H9 (cell line): ENCODE data around the gene GDPGP1. TPM values are rescaled to one million over a fixed set of nuclear protein-coding genes. Genes with fewer than 3 reads are reported as not detected.

Source experiments
- DNase-seq: peaks from one replicate; pipeline ENCODE4 v3.0.0-alpha.2; 2017
- H2AFZ ChIP-seq: one replicate; pipeline ENCODE4 v1.6.1; 2013; ENCODE audit warnings: mild to moderate bottlenecking, low read length, control low read depth, moderate library complexity
- H2AK5ac ChIP-seq: 2 replicates; pipeline ENCODE4 v1.6.1; 2013; ENCODE audit warnings: low read length, control low read depth, mixed read lengths; ENCODE audit not compliant: insufficient read length
- H2BK120ac ChIP-seq: one replicate; pipeline ENCODE4 v1.6.1; 2013; ENCODE audit warnings: low read depth, mild to moderate bottlenecking, low read length, control low read depth, inconsistent platforms; ENCODE audit not compliant: poor library complexity, severe bottlenecking
- H2BK12ac ChIP-seq: 2 replicates; pipeline ENCODE4 v1.6.1; 2013; ENCODE audit warnings: low read length, control low read depth, mixed read lengths, low read depth; ENCODE audit not compliant: insufficient read length
- H2BK15ac ChIP-seq: 2 replicates; pipeline ENCODE4 v1.6.1; 2013; ENCODE audit warnings: low read depth, low read length, control low read depth
- H2BK20ac ChIP-seq: one replicate; pipeline ENCODE4 v1.6.1; 2013; ENCODE audit warnings: low read depth, mild to moderate bottlenecking, low read length, control low read depth, inconsistent platforms; ENCODE audit not compliant: poor library complexity, severe bottlenecking
- H2BK5ac ChIP-seq: 2 replicates; pipeline ENCODE4 v1.6.1; 2013; ENCODE audit warnings: low read length, control low read depth, mixed read lengths; ENCODE audit not compliant: insufficient read length
- H3K14ac ChIP-seq: 2 replicates; pipeline ENCODE4 v1.6.1; 2013; ENCODE audit warnings: low read length, control low read depth; ENCODE audit not compliant: insufficient read depth
- H3K18ac ChIP-seq: 2 replicates; pipeline ENCODE4 v1.6.1; 2013; ENCODE audit warnings: low read depth, mild to moderate bottlenecking, mixed read lengths, low read length, control low read depth; ENCODE audit not compliant: insufficient read length
- H3K23ac ChIP-seq: 2 replicates; pipeline ENCODE4 v1.6.1; 2013; ENCODE audit warnings: low read length, control low read depth, mixed read lengths, low read depth; ENCODE audit not compliant: insufficient read length
- H3K23me2 ChIP-seq: 2 replicates; pipeline ENCODE4 v1.6.1; 2013; ENCODE audit warnings: low read depth, mild to moderate bottlenecking, mixed read lengths, low read length, control low read depth; ENCODE audit not compliant: insufficient read length, poor library complexity, severe bottlenecking
- H3K27ac ChIP-seq: 2 replicates; pipeline ENCODE4 v1.5.1; 2013; ENCODE audit warnings: low read length, control low read depth, mixed read lengths, low read depth; ENCODE audit not compliant: insufficient read length
- H3K27me3 ChIP-seq: 2 replicates; pipeline ENCODE4 v1.6.1; 2013; ENCODE audit warnings: low read length, control low read depth, inconsistent platforms; ENCODE audit not compliant: insufficient read depth
- H3K4ac ChIP-seq: 2 replicates; pipeline ENCODE4 v1.6.1; 2013; ENCODE audit warnings: low read depth, mild to moderate bottlenecking, control low read depth, inconsistent platforms, low read length, moderate library complexity
- H3K4me1 ChIP-seq: 2 replicates; pipeline ENCODE4 v1.6.1; 2013; ENCODE audit warnings: low read length, control low read depth, inconsistent platforms; ENCODE audit not compliant: insufficient read depth
- H3K4me2 ChIP-seq: 2 replicates; pipeline ENCODE4 v1.6.1; 2013; ENCODE audit warnings: low read length, control low read depth, mixed read lengths; ENCODE audit not compliant: insufficient read length, insufficient read depth
- H3K56ac ChIP-seq: 2 replicates; pipeline ENCODE4 v1.6.1; 2013; ENCODE audit warnings: low read depth, mild to moderate bottlenecking, mixed read lengths, low read length, control low read depth; ENCODE audit not compliant: insufficient read length
- H3K79me1 ChIP-seq: 2 replicates; pipeline ENCODE4 v1.6.1; 2013; ENCODE audit warnings: low read depth, mild to moderate bottlenecking, moderate library complexity, low read length, control low read depth, inconsistent platforms; ENCODE audit not compliant: insufficient read depth, poor library complexity, severe bottlenecking
- H3K79me2 ChIP-seq: 2 replicates; pipeline ENCODE4 v1.6.1; 2013; ENCODE audit warnings: low read length, control low read depth, inconsistent platforms; ENCODE audit not compliant: insufficient read depth
- H3K9ac ChIP-seq: 2 replicates; pipeline ENCODE4 v1.6.1; 2013; ENCODE audit warnings: low read length, control low read depth, mixed read lengths; ENCODE audit not compliant: insufficient read length; ENCODE audit errors: extremely low read depth
- H3K9me3 ChIP-seq: one replicate; pipeline ENCODE4 v1.6.1; 2013; ENCODE audit warnings: low read depth, low read length, inconsistent platforms; ENCODE audit not compliant: control insufficient read depth
- H3T11ph ChIP-seq: one replicate; pipeline ENCODE4 v1.6.1; 2013; ENCODE audit warnings: mild to moderate bottlenecking, low read length, control low read depth, inconsistent platforms
- H4K20me1 ChIP-seq: one replicate; pipeline ENCODE4 v1.6.1; 2013; ENCODE audit not compliant: control insufficient read depth, insufficient read length, insufficient read depth
- H4K5ac ChIP-seq: 2 replicates; pipeline ENCODE4 v1.6.1; 2013; ENCODE audit warnings: low read depth, mild to moderate bottlenecking, mixed read lengths, low read length, control low read depth; ENCODE audit not compliant: insufficient read length
- H4K8ac ChIP-seq: replicated peaks from 2 replicates; pipeline ENCODE4 v1.6.1; 2013; ENCODE audit warnings: low read length, control low read depth, mixed read lengths, low read depth; ENCODE audit not compliant: insufficient read length
- H4K91ac ChIP-seq: 2 replicates; pipeline ENCODE4 v1.6.1; 2013; ENCODE audit warnings: low read depth, mild to moderate bottlenecking, moderate library complexity, mixed read lengths, low read length, control low read depth; ENCODE audit not compliant: insufficient read length
- H3K27ac Mint-ChIP-seq, 3 experiments: 2 replicates in 2 of 3; 3 replicates in 1 of 3; pipeline ENCODE4 v1.8.0; 2020 to 2021; ENCODE audit warnings: mixed read lengths in 3 of 3, mild to moderate bottlenecking in 1 of 3, moderate library complexity in 1 of 3
- H3K27me3 Mint-ChIP-seq: 2 replicates; pipeline ENCODE4 v1.8.0; 2021; ENCODE audit warnings: low read depth, mild to moderate bottlenecking, moderate library complexity, mixed read lengths
- H3K36me3 Mint-ChIP-seq, 3 experiments: 2 replicates in 2 of 3; 3 replicates in 1 of 3; pipeline ENCODE4 v1.8.0; 2020 to 2021; ENCODE audit warnings: low read depth in 3 of 3, mixed read lengths in 3 of 3; ENCODE audit not compliant: insufficient read depth in 1 of 3
- H3K4me1 Mint-ChIP-seq, 2 experiments: 2 replicates each; pipeline ENCODE4 v1.8.0; 2020; ENCODE audit warnings: mixed read lengths in 2 of 2
- H3K4me3 Mint-ChIP-seq, 2 experiments: 2 replicates in 1 of 2; 3 replicates in 1 of 2; pipeline ENCODE4 v1.8.0; 2020 to 2021; ENCODE audit warnings: mild to moderate bottlenecking in 2 of 2, mixed read lengths in 2 of 2, moderate library complexity in 1 of 2
- H3K9me3 Mint-ChIP-seq, 2 experiments: 2 replicates in 1 of 2; 3 replicates in 1 of 2; pipeline ENCODE4 v1.8.0; 2020; ENCODE audit warnings: mild to moderate bottlenecking in 2 of 2, mixed read lengths in 2 of 2, moderate library complexity in 1 of 2
- WGBS: extraction: QIAGEN DNeasy Blood & Tissue Kit; methylation state at CpG from one replicate; pipeline ENCODE4 v1.1.7; 2013; ENCODE audit warnings: missing lambda C conversion rate, low lambda C conversion rate, mixed read lengths; ENCODE audit not compliant: insufficient read length; ENCODE audit errors: extremely low coverage; 5-methylcytosine and 5-hydroxymethylcytosine counted together
- total RNA-seq: library from RNA; stranded (reverse); gene quantifications from 2 replicates; pipeline ENCODE4 v1.2.1, GENCODE V29; 2021
- TF ChIP-seq, protein P1 (sequence below): fragments of 200-600 bp; sonication (generic); conservative IDR thresholded peaks from 3 replicates; pipeline ENCODE4 v1.8.0; 2021; ENCODE audit warnings: antibody characterized with exemption, mild to moderate bottlenecking

GDPGP1 gene
- total RNA-seq, 1 experiment from 2014 or later, result 6.7 TPM

DNA sequence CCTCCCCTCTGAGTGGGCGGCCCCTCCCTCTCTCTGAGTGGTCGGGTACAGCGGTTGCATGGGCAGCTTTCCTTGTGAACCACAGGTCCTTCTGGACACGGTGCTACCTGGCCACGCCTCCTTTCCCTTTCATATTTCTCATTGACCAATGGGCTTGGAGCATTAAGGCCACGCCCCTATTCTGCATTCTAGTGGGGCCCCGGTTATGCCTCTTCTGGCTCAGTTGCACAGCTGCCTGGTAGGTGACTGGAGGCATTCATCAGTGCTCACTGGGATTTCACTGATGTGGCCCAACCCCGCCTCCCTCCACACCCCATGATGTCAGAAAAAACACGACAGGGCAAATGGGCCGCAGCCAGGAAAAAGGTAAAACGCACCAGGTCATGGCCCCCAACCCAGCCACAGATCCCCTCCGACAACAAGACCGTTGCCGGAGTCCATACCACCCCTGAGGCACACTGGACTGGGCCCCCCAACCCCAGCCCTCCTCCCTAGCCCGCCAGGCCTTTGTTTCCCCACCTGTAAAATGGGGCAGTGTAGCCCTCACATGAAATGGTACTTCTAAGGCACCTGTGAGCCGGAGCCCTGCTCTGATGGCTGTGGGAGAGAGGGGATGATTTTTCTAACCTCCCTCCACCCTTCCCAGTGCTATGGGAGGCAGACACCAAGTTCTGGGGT is 57.8 kb downstream of the GDPGP1 start:
- Histone ChIP-seq H3K4ac (no peak overlapping the region), H2BK5ac (no peak overlapping the region), H3K23me2 (no peaks in the 10 kb centered on the region), H4K20me1 (no peaks in the 10 kb centered on the region), H4K8ac (no peak overlapping the region), H3K23ac (no peak overlapping the region), H3K18ac (no peak overlapping the region), H2BK15ac (no peak overlapping the region), H2BK12ac (no peak overlapping the region), H2BK120ac (no peak overlapping the region), H2BK20ac (no peak overlapping the region), H4K91ac (no peak overlapping the region), H3K27me3 (no peaks in the 10 kb centered on the region), H3K27ac (no peak overlapping the region), H4K5ac (no peak overlapping the region), H3K56ac (no peak overlapping the region), H2AFZ (no peak overlapping the region), H3K4me1 (no peaks in the 10 kb centered on the region; the same call in 1 of the 2 replicates), H3K9me3 (no peaks in the 10 kb centered on the region), H3T11ph (no peak overlapping the region), H3K9ac (no peak overlapping the region), H3K79me1 (no peaks in the 10 kb centered on the region), H3K4me2 (no peak overlapping the region), H3K79me2 (no peaks in the 10 kb centered on the region), H3K14ac (no peak overlapping the region), H2AK5ac (no peak overlapping the region)
- no peak overlapping the region; a peak in 1 of 7 replicates for H3K27ac Mint-ChIP-seq
- TF ChIP-seq, protein P1, sequence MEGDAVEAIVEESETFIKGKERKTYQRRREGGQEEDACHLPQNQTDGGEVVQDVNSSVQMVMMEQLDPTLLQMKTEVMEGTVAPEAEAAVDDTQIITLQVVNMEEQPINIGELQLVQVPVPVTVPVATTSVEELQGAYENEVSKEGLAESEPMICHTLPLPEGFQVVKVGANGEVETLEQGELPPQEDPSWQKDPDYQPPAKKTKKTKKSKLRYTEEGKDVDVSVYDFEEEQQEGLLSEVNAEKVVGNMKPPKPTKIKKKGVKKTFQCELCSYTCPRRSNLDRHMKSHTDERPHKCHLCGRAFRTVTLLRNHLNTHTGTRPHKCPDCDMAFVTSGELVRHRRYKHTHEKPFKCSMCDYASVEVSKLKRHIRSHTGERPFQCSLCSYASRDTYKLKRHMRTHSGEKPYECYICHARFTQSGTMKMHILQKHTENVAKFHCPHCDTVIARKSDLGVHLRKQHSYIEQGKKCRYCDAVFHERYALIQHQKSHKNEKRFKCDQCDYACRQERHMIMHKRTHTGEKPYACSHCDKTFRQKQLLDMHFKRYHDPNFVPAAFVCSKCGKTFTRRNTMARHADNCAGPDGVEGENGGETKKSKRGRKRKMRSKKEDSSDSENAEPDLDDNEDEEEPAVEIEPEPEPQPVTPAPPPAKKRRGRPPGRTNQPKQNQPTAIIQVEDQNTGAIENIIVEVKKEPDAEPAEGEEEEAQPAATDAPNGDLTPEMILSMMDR, result no peak
- H3K9me3 Mint-ChIP-seq, result no peaks in the 10 kb centered on the region
- H3K4me3 Mint-ChIP-seq, result no peak overlapping the region
- no peaks in the 10 kb centered on the region for H3K27me3 Mint-ChIP-seq
- DNase-seq, result peak; percentile 49
- H3K36me3 Mint-ChIP-seq, result no peaks in the 10 kb centered on the region
- WGBS, result no CpG with 5 or more reads among the region's 16 CpGs
- peaks cover 28 to 29% of the 10 kb centered on the region in 2 experiments for H3K4me1 Mint-ChIP-seq
